Left hindlimb (tissue), 1 donor: ENCODE results near the gene CACNA1B.
"Not testable (repeated sequence)": the region's sequence is repeated elsewhere in the genome, so short reads cannot be mapped to it uniquely, and the experiment has no call there.

Experiments used
- DNase-seq: peaks from one replicate; pipeline ENCODE4 v3.0.0-alpha.2; 2018

CACNA1B gene

DNA sequence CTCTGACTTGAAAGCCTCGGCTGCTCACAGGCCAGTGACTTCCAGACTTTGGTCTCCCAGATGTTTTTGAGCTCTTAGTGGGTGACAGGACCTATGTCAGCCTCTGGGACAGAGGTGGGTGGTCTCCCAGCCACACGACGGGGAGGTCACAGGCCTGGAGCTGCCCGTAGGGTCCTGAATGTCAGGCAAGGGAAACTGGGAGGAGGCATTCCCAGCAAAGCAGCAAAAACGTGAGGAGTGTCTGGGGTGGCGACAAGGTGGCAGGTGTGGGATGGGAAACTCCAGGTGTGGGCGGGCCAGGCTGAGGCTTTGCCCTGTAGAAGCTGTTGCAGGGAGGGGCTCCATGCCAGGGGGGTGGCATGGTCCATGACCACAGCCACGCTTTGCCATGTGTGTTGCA is 110.5 kb downstream of the CACNA1B start:
- DNase-seq = no peak

DNA sequence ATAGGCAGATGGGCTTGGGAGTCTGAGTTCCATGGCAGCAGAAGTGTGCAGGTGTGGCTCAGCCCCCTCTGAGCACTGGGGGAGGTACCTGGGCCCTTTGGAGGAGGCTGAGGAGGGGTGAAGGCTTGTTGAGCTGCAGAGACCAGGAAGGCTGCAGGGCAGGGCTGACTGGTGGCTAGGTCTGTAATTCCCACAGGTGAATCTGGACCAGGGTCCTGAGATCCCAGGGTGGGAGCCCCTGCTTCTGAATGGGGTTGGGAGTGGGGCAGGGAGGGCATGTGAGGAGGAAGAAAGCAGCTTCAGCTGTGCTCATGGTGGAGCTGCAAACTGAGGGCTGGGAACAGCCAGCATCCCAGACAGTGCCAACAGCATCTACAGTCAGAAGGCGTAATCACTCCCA is 111.1 kb downstream of the CACNA1B start:
- no peak for DNase-seq

DNA sequence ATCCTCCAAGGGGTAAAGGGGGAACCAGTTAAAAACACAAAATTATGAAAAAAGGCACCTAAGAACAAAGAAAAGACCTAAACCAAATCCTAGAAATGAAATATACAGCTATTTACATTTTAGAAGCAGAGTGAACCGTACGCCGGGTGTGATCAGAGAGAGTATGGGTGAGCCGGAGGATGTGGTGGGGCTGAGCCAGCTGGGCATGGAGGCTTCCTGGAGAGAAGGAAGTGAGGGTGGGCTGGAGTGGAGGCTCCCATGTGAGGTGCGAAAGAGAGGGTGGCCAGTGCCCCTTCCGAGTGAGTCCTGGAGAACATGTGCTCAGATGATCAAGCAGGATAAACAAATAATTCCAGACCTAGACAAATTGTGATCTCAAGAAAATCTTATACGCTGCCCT is 111.6 kb downstream of the CACNA1B start:
- no peak for DNase-seq

DNA sequence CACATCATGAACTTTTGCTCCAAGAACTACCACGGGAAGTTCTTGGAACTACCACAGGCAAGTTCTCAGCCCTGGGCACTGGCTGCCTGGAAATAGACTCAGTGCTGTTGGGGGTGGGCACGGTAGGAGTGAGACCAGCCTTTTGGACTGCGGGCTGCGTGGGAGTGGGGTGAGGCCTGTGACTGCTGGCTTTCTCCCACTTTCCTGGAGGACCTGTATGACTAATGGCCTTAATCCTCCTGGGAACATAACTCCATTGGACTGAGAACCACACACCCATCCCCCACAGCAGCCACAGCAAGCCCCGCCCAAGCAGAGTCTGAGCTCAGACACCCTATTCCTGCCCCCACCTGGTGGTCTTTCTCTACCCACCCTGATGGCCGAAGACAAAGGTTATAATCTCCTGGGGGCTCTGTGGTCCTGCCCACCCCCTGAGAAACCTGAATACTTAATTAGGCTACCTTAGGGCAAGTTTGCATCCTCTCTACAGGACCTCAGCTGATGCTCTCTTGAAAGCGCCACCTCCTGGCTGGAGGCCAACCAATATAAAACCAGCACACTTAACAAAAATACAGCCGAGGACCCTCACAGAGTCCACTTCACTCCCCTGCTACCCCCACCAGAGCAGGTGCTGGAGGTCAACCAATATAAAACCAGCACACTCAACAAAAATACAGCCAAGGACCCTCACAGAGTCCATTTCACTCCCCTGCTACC is 112.6 kb downstream of the CACNA1B start:
- DNase-seq = no peak

DNA sequence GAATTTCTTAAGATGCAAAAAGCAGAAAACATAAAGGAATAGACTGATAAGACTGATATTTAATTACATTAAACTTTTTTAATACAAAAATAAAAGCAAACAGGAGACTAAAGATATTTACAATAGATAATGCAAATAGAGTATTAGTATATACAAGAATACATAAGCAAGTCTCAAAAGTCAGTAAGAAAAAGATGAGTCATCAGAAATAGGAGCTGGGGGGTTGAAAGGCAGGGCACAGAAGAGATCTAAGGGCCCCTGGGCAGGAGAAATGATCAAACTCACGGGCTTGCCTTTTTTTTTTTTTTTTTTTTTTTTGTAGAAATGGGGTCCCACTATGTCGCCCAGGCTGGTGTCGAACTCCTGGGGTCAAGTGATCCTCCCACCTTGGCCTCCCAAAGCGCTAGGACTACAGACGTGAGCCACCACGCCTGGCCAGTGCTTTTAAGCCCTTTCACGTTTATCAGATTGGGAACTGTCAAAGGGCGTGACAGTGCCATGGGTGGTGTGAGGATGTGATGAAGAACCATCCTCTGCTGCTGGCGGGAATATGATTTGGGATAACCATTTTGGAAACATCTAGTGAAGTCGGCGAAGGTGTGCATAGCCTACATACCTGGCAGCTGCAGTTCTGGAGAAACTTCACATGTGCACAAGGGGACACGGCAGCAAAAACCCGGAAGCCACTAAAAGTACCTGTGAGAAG is 126.1 kb downstream of the CACNA1B start:
- DNase-seq = no peak

DNA sequence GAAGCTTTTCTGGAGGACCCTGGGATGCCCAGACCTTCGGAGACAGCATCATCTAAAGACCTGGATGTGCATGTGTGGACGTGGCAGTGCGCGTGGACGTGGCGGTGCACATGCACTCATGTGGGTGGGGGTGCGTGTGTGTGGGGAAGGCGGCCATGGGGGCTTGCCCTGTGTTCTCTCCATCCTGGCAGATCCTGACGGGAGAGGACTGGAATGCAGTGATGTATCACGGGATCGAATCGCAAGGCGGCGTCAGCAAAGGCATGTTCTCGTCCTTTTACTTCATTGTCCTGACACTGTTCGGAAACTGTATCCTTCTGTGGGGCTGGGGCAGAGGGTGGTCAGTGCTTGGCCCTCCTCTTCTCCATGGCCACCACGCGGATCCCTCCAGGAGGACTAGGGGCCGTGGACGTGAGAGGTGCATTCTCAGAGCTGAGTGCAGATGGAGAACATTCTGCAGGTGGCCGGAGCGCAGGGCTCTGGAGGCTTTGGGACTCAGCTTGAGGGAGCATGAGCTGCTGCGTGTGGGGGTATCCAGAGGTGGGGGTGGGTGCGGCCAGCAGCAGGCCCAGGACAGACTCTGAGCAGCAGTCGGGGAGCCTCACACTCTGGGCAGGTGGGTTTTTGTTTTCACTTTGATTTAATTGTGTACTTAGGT is 129.1 kb downstream of the CACNA1B start:
- no peak for DNase-seq

DNA sequence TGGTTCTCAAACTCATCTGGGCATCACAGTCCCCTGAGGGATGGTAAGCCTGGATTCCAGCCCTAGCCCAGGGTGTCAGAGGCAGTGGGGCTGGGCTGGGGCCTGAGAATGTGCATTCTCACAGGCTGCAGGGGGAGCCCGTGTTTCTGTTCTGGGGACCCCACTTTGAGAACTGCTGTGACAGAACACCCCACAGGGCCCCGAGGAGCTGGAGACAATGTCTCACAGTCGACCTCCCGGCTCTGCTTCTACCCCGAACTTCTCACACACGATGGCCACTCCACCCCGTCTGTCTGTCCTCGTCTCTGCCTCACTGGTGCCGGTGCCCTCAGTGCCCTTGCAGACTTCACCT is 130.0 kb downstream of the CACNA1B start:
- no peak for DNase-seq

DNA sequence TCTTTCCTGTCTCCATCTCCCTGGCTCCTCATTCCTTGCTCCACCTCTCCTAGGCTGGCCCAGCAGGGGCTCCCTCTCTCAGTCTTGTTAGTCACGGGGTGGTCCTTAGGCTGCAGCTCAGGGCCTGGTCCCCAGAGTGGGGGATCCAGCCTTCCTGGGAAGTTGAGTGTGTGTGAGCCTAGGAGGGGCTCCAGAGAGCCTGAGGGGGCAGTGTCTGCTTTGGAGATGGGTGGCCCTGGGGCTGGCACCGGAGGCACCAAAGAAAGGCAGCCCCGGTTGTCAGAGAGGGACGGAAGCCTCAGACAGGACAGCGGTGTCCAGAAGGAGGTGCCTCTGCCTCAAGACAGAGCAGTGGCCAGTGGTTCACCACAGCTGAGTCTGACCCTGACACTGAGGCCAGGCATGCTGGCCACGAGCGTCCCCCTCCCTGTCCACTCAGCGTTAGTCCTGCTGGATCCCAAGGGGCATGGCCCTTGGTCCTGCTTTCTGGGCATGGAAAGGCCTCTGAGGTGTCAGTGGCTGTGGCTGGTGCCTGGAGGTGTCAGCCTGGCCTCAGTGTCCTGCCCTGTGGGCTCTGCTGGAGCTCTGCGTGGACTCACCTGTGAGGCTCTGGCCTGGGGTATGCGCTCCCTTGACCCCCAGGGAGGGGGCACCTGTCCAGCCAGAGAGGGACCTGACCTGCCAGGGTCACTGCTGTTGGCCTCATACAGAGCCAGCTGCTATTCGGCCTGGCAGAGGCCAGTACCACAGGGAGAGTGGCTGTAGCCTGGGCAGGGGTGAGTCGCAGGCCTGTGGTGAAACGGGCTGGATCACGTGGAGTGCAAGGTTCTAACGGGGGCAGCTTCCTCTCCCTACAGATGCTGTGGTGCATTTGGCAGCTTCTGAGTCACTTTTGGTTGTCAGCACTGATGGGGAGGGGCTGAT is 130.6 kb downstream of the CACNA1B start:
- no peak for DNase-seq

DNA sequence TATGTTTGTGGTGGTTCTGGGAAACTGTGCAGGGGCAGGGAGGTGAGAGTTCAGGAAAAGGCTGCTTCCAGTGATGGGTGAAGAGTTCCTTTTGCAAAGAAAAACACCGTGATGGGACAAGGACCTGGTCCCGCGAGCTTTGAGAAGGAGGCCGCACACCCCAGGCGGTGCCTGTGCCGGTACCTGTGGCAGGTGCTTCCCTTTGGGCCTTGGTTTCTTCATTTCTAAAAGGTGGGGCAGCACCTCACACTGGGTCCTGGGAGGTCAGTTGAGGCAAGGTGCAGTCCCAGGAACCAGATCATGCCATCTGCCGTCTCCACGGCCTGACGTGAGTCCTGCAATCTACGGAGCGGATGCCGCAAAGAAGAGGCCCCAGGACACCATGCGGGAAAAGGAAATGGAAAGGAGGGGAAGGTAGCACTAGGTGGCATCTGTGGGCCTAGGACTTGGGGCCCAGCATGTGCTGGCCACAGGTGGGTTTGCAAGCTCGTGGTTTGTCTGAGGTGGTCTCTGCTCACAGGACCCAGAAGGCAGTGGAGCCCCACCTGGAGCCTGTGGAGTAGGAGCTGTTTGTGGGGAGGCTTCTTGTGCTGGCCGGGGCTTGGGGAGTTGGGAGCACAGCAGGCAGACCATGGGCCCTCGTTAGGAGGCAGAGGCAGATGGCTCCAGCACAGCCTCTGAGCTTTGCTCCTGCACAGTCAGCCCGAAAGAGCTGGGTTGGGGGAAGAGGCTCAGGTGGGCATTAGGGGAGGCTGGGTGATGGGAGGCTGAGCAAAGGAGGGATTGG is 131.6 kb downstream of the CACNA1B start:
- DNase-seq = no peak

DNA sequence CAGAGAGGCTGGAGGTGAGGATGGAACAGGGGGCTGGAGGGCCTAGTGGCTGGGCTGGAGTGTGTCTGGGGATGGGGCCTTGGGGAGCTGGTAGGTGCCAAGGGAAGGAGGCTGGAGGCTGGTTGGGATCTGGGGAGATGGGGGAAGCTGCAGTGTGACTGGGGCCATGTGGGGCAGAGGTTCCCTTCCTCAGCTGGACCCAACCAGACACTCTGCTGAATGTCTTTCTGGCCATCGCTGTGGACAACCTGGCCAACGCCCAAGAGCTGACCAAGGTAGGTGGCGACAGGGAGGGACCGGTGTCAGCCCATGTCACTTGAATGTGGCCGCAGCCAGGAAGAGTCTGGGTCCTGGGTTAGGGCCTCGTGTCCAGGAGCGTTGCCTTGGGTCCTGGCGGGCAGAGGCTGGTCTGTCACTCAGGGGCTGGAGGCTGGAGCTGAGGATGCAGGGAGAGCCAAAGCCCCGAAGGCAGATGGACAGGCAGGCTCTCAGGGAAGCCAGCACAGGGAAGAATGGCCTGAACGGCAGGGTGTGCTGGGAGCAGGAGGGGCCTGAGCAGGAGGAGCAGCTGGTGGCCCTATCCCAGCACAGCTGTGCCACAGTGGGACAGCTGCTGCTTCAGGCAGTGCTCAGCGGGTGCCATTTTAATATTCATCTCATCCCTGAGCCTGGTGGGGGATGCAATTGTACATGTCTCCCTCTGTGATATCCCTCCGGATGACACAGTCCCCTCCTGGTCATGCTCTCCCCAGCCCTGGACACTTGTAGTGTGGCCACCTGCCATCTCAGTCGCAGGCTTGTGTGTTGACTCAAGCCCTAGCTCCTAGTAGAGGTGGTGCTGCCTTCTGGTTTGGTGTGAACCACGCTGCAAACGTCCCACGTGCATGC is 132.5 kb downstream of the CACNA1B start:
- DNase-seq = no peak

DNA sequence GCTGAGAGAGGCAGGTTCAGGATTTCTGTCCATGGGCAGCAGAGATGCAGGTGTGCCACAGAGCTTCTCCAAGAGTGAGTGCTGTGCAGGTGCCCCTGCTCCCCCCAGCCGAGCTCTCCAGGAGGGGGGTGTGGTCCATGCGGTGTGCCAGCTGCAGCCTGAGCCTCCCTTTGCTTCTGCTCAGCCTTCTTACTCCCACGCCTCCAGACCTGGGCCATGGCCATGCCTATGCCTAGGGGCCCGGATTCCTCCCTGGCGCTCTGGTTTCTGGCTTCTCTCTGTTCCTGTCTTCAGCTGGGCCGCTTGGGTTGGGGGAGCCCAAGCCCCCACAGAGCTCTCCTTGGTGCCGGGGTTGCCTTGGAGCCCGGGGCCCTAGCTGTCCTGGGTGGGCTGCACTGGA is 133.3 kb downstream of the CACNA1B start:
- DNase-seq = no peak

DNA sequence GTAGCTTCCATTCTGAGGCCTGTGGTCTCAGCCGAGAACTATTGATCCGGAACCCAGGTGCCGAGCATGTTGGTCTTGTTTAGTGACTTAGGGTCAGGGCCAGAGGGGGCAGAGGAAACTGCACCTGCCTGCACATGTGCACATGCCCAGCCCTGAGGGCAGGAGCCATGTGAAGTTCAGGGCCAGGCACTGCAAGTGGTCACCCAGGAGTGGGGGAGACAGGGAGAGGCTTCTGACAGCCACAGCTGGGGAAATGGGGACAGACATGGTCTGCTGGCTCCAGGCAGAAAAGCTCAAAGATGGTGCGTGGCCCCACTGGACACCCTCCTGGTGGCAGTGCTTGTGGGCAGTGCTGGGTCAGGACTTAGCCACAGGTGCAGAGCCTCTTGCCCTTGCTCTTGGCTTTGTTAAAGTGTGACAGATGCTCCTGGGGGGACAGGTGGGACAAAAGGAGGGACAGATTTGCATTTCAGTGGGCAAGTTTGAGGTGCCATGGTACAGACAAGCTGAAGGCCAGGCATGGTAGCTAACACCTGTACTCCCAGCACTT is 134.4 kb downstream of the CACNA1B start:
- DNase-seq = no peak

DNA sequence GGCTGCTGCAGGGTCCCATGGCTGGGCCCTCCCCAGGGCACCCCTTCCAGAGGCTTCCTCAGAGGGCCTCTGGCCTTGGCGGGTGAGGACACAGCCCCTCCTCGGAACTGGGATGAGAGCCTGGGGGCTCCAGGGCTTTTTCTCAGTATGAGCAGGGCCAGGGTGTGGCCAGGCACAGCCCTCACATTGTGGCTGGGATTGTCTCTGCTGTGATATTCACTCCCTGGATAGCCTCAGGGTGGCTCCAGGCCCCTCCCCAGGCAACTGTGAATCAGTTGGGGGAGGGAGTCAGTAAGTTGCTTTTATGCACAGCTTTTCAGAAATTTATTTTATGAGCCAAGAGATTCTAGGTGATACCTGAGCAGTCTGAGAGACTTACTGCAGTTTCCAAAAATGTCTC is 135.7 kb downstream of the CACNA1B start:
- no peak for DNase-seq

DNA sequence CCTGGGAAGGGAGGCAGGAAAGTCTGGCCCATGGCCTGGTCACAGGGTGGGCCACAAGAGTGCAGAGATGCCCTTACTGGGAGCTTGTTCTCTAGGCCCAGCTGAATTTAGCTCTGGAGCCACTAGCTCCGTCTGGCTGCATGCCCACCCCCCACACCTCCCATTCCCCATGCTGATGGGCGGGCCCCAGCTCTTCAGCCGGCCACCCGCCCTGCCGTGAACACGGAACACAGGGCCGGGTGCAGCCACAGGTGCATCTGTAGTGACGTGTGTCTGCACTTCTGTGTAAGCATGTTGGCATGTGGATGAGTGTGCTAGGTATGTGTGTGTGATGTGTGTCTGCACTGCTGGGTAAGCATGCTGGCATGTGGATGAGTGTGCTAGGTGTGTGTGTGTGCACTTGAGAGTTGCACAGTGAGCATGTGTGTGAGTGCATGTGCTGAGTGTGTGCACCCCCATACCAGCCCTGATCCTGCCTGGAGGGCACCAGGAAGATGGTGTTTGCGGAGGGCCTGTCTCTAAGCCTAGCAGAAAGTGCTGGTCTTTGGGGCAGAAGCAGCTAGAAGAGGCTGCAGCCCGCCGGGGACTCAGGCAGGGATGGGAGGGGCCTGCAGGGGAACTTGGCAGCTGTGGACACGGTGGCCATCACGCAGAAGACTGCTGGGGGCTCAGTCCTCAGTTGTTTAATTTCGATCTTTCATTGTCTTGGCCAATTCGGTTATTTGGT is 136.4 kb downstream of the CACNA1B start:
- no peak for DNase-seq

DNA sequence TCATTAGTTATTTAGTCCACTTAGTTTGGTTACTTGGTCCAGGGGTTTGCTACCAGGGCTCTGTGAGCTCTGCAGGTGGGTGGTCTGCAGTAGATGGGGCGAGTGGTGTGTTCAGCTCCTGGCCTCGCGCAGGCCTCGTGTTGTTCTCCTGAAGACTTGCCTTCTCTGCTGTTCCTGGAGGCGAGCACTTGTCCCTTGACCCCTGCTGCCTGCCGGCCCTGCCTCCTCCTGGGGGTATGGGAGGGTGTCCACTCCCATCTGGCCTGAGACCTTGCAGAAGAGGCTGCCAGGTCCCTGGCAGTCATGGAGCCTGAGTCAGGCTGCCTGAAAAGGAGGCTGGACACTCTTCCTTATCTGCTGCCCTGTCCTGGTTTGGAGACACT is 137.0 kb downstream of the CACNA1B start:
- no peak for DNase-seq

DNA sequence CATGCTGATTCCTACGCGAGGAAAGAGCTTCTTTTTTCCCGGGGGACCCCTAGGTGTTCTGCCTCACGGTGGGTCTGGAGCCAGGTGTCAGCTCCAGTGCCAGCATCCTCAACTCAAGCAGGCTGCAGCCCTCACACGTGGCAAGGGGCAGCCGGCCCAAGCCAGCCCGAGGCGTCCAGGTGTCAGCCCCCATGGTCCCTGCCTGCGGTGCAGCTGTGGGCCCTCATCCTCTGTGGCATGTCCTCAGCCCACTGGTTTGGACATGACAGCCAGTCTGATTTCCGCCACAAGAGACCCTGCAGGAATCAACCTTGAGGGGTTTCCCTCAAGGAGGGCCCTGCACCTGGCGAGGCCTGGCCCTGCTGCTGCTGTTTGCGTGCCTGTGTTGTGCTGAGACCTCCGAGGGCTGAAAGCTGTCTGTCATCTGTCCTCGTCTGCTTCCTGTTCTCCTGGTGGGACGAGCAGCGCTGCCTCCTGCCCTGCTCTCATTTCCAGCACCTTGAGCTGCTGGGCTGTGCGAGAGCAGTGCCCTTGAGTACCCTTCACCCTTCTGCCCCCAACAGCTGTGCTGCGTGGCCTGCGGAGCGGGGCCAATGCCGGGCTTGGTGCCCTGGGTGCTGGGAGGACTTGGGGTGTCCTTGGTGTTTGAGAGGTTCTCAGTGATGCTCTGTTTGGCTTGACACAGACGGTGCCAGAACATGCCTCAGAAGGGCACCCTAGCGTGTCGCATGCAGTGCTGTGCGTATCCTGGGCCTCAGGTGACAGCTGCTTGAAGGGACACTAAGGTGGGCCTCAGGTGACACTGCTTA is 137.6 kb downstream of the CACNA1B start:
- no peak for DNase-seq

DNA sequence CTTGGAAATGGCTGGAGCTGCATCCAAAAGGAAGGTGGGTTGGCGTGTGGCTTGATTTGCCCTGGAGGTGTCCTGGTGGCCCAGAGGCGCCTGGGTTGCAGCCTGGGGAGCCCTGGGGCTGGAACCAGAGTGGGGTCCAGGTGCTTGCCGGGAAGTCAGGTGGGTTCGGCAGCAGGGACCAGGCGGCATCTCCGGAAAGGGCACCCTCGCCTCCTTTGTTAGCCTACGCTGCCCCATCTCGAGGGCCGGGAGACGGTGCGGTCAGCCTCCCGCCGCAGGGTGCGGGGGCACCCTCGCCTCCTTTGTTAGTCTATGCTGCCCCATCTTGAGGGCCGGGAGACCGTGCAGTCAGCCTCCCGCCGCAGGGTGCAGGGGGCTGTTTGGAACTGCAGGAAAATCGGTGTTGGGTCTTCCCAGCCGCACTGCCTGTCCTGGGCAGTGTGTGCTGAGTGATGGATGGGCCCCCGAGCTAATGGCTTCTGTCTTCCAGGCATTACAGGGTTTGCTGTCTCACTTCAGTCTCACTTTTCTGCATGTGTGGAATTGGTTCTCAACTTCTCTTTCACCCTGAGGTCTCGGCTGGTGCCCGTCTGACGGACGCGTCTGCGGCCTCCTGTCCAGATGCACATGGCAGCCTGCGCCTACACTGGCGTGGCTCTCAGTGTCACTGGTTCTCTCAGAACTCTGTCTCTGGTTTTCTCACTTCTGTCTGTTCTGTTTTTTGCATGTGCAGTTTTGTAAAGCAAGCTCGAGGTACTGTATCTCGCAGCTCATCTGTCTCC is 139.0 kb downstream of the CACNA1B start:
- DNase-seq = no peak

DNA sequence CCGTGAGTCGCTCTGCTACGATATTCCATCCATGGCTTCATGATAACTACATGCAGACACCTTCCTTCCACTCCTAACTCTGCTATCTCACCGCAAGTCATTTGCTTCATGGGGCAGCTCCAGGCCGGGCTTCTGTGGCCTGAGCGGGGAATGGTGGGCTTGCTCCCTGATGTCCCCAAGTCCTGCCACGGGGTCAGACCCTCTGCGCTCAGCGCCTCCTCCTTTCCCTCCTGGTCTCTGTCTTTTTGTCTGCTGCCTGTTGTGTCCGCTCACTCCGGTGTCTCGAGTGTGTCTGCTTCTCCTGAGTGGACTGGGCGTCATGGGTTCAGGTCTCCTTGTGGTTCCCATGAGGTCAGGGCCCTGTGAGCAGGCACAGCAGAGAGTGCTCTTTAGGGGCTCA is 139.6 kb downstream of the CACNA1B start:
- no peak for DNase-seq

DNA sequence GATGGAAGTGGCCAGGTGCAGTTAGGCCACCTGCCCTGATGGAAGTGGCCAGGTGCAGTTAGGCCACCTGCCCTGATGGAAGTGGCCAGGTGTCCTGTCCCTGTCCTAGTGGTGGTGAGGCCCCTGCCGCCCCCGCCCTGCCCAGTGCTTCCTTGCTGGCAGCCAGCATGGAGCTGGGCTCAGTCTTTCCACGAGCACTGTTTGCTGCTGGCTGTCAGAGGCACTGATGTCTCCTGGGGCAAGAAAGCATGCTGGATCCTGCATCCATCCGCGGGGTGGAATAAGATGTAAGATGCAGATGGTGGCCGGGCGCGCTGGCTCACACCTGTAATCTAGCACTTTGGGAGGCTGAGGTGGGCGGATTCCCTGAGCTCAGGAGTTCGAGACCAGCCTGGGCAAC is 141.9 kb downstream of the CACNA1B start:
- not testable (repeated sequence) for DNase-seq
